HG03575 (cell line): ENCODE data around the gene NPHS1.

Source experiments
- ATAC-seq: cut with Tn5 transposase; IDR thresholded peaks from one replicate; pipeline ENCODE4 v1.9.1; 2021; ENCODE audit not compliant: unreplicated experiment, insufficient number of reproducible peaks, low FRiP score; ENCODE audit errors: extremely low read depth

Gene NPHS1

GRCh38 chr19:35792888-35793287, 59.4 kb downstream of the NPHS1 start:
- no peak for ATAC-seq

GRCh38 chr19:35792312-35792711, 60.0 kb downstream of the NPHS1 start:
- no peak for ATAC-seq

GRCh38 chr19:35791814-35792279, 60.5 kb downstream of the NPHS1 start:
- no peak for ATAC-seq

- ATAC-seq = no peak
These were observed 61.1 kb downstream of the NPHS1 start for GRCh38 chr19:35790981-35791813.

GRCh38 chr19:35789978-35790944, 62.0 kb downstream of the NPHS1 start:
- no peak for ATAC-seq

GRCh38 chr19:35789195-35789977, 62.9 kb downstream of the NPHS1 start:
- no peak for ATAC-seq

GRCh38 chr19:35788205-35788960, 63.9 kb downstream of the NPHS1 start:
- ATAC-seq = no peak

GRCh38 chr19:35787227-35787799, 65.0 kb downstream of the NPHS1 start:
- ATAC-seq = no peak

GRCh38 chr19:35786299-35787160, 65.8 kb downstream of the NPHS1 start:
- no peak for ATAC-seq

GRCh38 chr19:35785339-35785627, 67.0 kb downstream of the NPHS1 start:
- no peak for ATAC-seq

GRCh38 chr19:35784503-35785338, 67.6 kb downstream of the NPHS1 start:
- no peak for ATAC-seq

- ATAC-seq = no peak
These were observed 68.6 kb downstream of the NPHS1 start for GRCh38 chr19:35783469-35784434.

GRCh38 chr19:35782589-35782988, 69.7 kb downstream of the NPHS1 start:
- no peak for ATAC-seq

- ATAC-seq = no peak
These were observed 70.7 kb downstream of the NPHS1 start for GRCh38 chr19:35781650-35782049.

- ATAC-seq = no peak
These were observed 71.6 kb downstream of the NPHS1 start for GRCh38 chr19:35780717-35781116.

- no peak for ATAC-seq
These were observed 72.2 kb downstream of the NPHS1 start for GRCh38 chr19:35780058-35780457.
